Measurements from ENCODE around the gene LRRC51.

Gene LRRC51

GRCh38 chr11:72102631-72102945 is 21.9 kb downstream of the LRRC51 start:
- no peak for DNase-seq

DNA sequence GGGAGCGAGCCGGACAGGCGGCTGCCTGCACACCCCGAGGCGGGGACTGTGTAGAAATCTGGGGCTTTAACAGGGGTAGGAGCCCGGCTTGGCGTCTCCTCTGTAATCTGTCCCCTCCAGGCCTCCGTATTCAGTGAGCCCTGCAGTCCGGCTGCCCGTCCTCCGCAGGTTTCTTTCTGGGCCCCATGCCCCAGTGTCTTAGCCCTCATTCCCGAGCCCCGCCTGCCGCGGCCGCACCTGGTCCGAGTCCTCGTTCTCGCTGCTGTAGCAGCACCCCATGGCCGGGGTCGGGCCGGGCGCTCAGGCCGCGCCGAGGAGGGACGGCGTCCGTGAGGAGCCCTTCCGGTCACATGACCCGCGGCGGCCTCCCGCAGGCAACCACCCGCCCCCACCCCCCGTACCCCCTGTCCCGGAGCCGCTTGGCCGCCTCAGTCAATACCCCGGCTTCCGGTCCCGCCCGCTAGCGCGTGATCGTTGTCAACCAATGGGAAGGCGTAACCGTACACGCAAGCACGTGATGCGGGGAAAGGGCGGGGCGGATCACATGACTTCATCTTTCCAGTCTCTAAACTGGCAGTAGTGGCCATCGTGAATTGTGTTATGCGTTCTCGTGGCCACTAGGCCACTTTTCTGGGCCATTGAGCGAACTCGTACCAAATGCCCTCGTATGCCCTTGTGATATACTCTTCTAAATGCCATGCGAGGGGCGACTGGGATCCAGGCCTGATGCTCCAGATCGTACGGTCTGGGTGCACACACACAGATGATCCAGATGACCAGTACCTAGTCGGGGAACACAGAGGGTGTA is 22.5 kb downstream of the LRRC51 start, which contains the start of gene LAMTOR1:
LAMTOR1 (minus strand) TSS at position 352 of the 808 bp plus-strand sequence; CDS start at position 279, 73 bp downstream.
- peak; percentile 97 to 100 (median 99) for DNase-seq
- intact Hi-C loops (cut with DNase I), result loop anchor here (1.0 to 5.0 kb wide), 3 partner anchors 9 to 176 kb away; partner anchors contain the start of genes ANAPC15, LRRC51, NUMA1 and RNF121

More at GRCh38 chr11:72102631-72102945, 21.9 kb downstream of the LRRC51 start:
- intact Hi-C loops (cut with DNase I), result loop anchor here (5.0 kb wide), 1 partner anchor 175 kb away; the partner anchor contains the start of genes RNF121 and XNDC1N

GRCh38 chr11:72103754-72104167 is 23.1 kb downstream of the LRRC51 start:
- intact Hi-C loops (cut with DNase I), result loop anchor here (1.0 to 5.0 kb wide), 3 partner anchors 9 to 176 kb away; partner anchors contain the start of genes ANAPC15, LRRC51, NUMA1 and RNF121
- no peak for DNase-seq

DNA sequence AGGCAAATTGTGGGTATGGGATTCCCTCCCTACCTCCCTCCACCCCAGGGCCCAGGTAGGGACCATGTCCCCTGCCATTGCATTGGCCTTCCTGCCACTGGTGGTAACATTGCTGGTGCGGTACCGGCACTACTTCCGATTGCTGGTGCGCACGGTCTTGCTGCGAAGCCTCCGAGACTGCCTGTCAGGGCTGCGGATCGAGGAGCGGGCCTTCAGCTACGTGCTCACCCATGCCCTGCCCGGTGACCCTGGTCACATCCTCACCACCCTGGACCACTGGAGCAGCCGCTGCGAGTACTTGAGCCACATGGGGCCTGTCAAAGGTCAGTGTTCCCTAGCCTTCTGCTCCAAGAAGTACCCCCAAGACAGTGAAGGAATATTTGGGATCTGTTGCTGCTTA is 25.2 kb downstream of the LRRC51 start, which contains the start of gene TOMT:
TOMT (plus strand) TSS at position 37 of the 400 bp plus-strand sequence; CDS start at position 65, 28 bp downstream.
- no peak for DNase-seq
- intact Hi-C loops (cut with DNase I), result no loop called here

DNA sequence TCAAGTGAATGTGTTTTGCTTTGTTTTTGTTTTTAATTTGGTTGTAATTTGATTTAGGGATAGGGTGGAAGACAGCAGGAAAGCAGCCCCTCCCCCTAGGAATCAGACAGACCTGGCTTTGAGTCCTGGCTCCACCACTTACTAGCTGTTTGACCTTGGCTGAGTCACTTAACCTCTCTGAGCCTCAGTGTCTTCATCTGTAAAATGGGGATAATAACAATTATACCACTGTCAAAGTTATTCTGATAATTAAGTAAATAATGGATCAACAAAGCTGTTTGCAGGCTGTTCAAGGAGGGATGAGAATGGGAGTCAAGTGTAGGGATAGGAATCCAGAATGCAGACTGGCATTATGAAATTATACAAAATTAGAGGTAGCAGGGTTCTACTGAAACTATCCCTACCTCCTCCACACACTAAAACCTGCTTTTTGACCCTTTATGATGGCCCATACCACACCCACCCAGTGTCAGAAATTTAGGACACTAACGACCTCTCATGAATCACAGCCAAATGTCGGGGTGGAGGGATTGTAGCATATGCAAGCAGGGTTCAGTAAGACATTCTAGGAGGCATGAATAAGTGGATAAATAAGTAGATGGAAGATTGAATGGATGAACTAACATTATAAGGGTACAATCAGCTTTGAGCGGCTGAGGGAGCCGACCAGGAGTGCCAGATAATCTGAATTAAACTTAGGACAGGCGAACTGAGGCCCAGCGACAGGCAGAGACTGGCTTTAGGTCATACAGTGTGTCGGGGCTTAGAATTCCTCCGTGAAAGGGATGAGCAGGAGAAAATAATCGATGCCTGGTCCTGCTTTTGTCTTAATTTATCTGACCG is 30.9 kb downstream of the LRRC51 start:
- intact Hi-C loops (cut with DNase I), result loop anchor here (1.0 to 10.0 kb wide), 2 partner anchors 8 to 113 kb away; partner anchors contain the start of genes INPPL1 and LAMTOR1
- DNase-seq, result no peak

- DNase-seq, result peak; percentile 91 to 99 (median 93)
- intact Hi-C loops (cut with DNase I), result loop anchor here (1.0 to 10.0 kb wide), 2 partner anchors 9 to 112 kb away; partner anchors contain the start of genes INPPL1 and LAMTOR1
Observed at GRCh38 chr11:72112143-72112977, 31.7 kb downstream of the LRRC51 start, which contains the start of gene ANAPC15. TSS of gene ANAPC15 (minus strand) at chr11:72112695. CDS start at chr11:72111276, 1,419 bp downstream.

- DNase-seq, result no peak
Observed at GRCh38 chr11:72112978-72113808, 32.5 kb downstream of the LRRC51 start.

DNA sequence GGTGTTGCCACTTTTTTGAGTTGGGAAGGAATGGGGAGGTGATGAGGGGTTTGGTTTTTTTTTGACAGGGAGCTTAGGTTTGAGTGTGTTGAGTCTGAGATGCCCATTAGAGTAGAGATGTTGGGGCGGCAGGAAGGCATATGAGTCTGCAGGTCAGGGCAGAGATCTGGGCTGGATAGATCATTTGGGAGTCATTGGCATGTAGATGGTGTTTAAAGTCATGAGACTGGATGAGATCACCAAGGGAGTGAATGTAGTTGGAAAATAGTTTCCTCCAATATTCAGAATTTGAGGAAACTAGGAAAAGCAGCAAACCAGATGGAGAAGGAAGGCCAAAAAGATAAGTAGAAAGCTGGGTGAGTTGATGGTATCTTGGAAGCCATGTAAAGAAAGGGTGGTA is 33.9 kb downstream of the LRRC51 start:
- no peak for DNase-seq
- intact Hi-C loops (cut with DNase I), result loop anchor here (10.0 kb wide), 1 partner anchor 110 kb away; the partner anchor contains the start of gene INPPL1

More at GRCh38 chr11:72112978-72113808, 32.5 kb downstream of the LRRC51 start:
- intact Hi-C loops (cut with DNase I), result loop anchor here (1.0 to 10.0 kb wide), 2 partner anchors 10 to 112 kb away; partner anchors contain the start of genes INPPL1 and LAMTOR1

DNA sequence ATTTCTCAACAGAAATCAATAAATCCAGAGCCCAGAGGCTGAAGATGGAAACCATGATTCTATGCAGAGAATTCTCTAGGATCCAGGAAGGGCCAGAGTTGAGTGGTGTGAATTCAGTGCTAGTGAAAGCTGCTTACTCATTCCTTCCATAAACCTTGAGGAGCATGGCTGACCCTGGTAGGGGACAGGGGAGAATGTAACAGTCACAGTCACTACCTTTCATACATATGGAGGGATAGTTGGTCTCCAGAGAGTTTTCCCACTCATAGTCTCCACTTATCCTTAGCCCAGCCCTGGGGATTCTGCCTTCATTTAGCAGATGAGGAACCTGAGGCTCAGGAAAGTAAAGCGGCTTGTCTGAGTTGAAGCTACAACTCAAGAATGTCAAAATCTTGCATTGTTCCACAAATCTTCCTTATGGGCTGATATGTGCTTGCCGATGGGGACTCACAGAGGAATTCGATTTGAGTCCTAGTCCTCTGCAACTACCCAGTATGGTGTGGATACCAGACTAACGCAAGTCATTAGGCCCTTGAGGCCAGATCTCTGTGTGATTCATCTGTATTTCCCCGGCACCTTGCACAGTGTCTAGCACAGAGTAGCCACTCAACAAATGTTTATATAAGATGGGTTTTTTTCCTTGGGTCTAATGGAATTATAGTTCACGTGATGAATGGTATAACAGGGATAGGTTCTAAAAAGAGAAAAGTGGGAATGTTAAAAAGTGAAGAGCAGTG is 35.5 kb downstream of the LRRC51 start:
- DNase-seq, result no peak
- intact Hi-C loops (cut with DNase I), result loop anchor here (10.0 kb wide), 1 partner anchor 109 kb away; the partner anchor contains the start of gene INPPL1

DNA sequence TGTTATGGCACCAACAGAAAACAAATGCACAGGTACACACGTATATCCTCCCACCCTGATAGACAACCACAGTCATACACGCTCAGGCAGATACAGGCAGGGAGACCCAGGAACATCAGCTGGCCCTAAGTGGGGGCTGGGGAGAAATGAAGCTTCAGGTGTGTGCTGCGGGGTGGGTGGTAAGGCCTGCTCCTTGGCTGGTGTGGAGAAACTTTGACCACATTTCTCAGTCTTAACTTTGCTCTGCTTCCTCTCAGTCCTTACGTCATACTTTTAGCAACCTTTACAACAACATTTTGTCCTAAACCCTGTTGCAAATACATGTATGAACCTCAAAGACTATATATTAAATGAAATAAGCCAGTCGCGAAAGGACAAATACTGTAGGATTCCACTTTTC is 38.5 kb downstream of the LRRC51 start:
- intact Hi-C loops (cut with DNase I), result loop anchor here (10.0 kb wide), 1 partner anchor 106 kb away; the partner anchor contains the start of gene INPPL1
- DNase-seq, result no peak

- intact Hi-C loops (cut with DNase I), result no loop called here
- DNase-seq, result no peak
Observed at GRCh38 chr11:72120930-72121329, 40.3 kb downstream of the LRRC51 start.

- DNase-seq, result no peak
- intact Hi-C loops (cut with DNase I), result no loop called here
Observed at GRCh38 chr11:72122607-72123006, 42.0 kb downstream of the LRRC51 start.

DNA sequence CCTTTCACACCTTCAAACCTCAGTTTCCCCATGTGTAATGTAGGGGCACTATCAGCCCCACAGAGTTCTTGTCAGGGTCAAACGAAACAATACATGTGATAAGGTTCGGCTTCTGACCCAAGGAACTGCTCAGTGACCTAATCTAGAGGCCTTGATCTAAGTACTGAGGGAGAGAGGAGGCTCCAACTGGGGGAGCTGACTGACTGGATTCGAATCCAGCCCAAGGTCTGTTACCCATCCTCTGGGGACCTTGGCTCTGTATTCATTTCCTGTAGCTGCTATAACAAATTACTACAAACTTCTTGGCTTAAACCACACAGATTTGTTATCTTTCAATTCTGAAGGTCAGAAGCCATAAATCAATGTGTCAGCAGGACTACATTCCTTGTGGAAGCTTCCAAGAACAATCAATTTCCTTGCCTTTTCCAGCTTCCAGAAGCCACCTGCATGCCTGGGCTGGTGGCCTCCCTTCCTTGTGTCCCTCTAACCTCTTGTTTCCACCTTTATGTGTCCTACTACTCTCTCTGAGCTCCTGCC is 42.5 kb downstream of the LRRC51 start:
- no peak for DNase-seq
- intact Hi-C loops (cut with DNase I), result no loop called here

- no peak for DNase-seq
Observed at GRCh38 chr11:72124046-72124445, 43.4 kb downstream of the LRRC51 start.

DNA sequence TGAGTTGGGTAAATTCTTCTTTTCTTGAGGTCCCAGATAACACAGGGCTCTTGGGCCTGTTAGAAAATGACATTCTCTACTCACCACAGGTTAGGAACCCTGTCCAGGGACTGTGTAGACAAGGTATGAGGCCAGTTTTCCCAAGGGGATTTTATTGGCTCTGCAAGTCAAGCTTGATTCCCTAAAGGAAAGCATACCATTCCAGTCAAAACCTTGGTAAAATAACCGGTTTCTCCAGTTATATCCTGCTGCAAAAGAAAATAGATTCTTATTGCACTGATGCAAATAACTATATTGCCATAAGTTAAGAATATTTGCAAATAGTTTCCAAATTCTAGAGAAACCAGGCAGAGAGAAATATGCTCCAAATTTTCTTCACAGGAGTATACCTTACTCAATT is 45.3 kb downstream of the LRRC51 start:
- intact Hi-C loops (cut with DNase I), result no loop called here
- no peak for DNase-seq

More at GRCh38 chr11:72124046-72124445, 43.4 kb downstream of the LRRC51 start:
- intact Hi-C loops (cut with DNase I), result no loop called here

- DNase-seq, result no peak
- intact Hi-C loops (cut with DNase I), result no loop called here
Observed at GRCh38 chr11:72127923-72128322, 47.3 kb downstream of the LRRC51 start.

GRCh38 chr11:72129381-72129780 is 48.7 kb downstream of the LRRC51 start:
- intact Hi-C loops (cut with DNase I), result no loop called here
- no peak for DNase-seq
